NCI-H2196 (cell line): ENCODE data around the gene CTSD.
"Not testable (repeated sequence)": the region's sequence is repeated elsewhere in the genome, so short reads cannot be mapped to it uniquely, and the experiment has no call there.

Source experiments
- DNase-seq: peaks from one replicate; lab custom pipeline; 2025; ENCODE audit not compliant: unreplicated experiment; lab: John Stamatoyannopoulos, UW

CTSD gene

GRCh38 chr11:1763796-1764661 is at the start of gene CTSD:
Gene CTSD, minus strand, starts transcription at chr11:1763927. Its CDS starts 68 bp downstream, at chr11:1763859.
- DNase-seq, result peak; percentile 90

- not testable (repeated sequence) for DNase-seq
Measured at GRCh38 chr11:1813356-1813755, 49.6 kb upstream of the CTSD start.

GRCh38 chr11:1812801-1813200 is 49.1 kb upstream of the CTSD start:
- no peak for DNase-seq

GRCh38 chr11:1812274-1812673 is 48.5 kb upstream of the CTSD start:
- no peak for DNase-seq

- no peak for DNase-seq
Measured at GRCh38 chr11:1810761-1811160, 47.0 kb upstream of the CTSD start.

GRCh38 chr11:1807264-1807995 is 43.7 kb upstream of the CTSD start:
- no peak for DNase-seq

- no peak for DNase-seq
Measured at GRCh38 chr11:1805525-1805924, 41.8 kb upstream of the CTSD start.

GRCh38 chr11:1803835-1804519 is 40.2 kb upstream of the CTSD start:
- DNase-seq, result not testable (repeated sequence)

GRCh38 chr11:1803246-1803645 is 39.5 kb upstream of the CTSD start:
- DNase-seq, result no peak

- no peak for DNase-seq
Measured at GRCh38 chr11:1797391-1798125, 33.8 kb upstream of the CTSD start.

- DNase-seq, result no peak
Measured at GRCh38 chr11:1796413-1797011, 32.8 kb upstream of the CTSD start.

GRCh38 chr11:1793081-1793480 is 29.4 kb upstream of the CTSD start:
- DNase-seq, result no peak

GRCh38 chr11:1792461-1792860 is 28.7 kb upstream of the CTSD start:
- DNase-seq, result no peak

- DNase-seq, result no peak
Measured at GRCh38 chr11:1791912-1792311, 28.2 kb upstream of the CTSD start.

- no peak for DNase-seq
Measured at GRCh38 chr11:1786466-1786865, 22.7 kb upstream of the CTSD start.

GRCh38 chr11:1785749-1786413 is 22.2 kb upstream of the CTSD start:
- DNase-seq, result no peak

GRCh38 chr11:1784761-1785650 is 21.3 kb upstream of the CTSD start:
- no peak for DNase-seq

GRCh38 chr11:1783725-1784529 is 20.2 kb upstream of the CTSD start:
- no peak for DNase-seq
